ENCODE data around the gene DCAF7.

DNA sequence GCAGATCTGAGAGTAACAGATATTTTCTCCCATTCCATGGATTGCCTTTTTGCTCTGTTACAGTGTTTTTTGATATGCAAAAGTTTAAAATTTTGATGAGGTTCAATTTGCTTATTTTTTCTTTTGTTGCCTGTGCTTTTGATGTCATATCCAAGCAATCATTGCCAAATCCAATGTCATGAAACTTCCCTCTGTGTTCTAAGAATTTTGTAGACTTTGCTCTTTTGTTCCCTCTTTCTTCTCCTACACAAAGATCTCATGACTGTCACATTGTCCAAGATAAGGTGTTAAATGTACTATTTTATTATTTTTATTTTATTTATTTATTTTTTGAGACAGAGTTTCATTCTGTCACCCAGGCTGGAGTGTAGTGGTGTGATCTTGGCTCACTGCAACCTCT, 46.0 kb upstream of the DCAF7 start:
- TF ChIP-seq, protein P1, sequence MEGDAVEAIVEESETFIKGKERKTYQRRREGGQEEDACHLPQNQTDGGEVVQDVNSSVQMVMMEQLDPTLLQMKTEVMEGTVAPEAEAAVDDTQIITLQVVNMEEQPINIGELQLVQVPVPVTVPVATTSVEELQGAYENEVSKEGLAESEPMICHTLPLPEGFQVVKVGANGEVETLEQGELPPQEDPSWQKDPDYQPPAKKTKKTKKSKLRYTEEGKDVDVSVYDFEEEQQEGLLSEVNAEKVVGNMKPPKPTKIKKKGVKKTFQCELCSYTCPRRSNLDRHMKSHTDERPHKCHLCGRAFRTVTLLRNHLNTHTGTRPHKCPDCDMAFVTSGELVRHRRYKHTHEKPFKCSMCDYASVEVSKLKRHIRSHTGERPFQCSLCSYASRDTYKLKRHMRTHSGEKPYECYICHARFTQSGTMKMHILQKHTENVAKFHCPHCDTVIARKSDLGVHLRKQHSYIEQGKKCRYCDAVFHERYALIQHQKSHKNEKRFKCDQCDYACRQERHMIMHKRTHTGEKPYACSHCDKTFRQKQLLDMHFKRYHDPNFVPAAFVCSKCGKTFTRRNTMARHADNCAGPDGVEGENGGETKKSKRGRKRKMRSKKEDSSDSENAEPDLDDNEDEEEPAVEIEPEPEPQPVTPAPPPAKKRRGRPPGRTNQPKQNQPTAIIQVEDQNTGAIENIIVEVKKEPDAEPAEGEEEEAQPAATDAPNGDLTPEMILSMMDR (IDR thresholded peaks at IDR 0.05), result no peak
- TF ChIP-seq POLR2A (IDR thresholded peaks at IDR 0.05), result no peak

Measured in breast epithelium (tissue), 3 donors.